GM21825 (cell line): Measurements from ENCODE around the gene IRF2BP1.
A peak's percentile ranks its signal among the peaks of the same experiment; 100 is the strongest.

Experiments used
- ATAC-seq: cut with Tn5 transposase; IDR thresholded peaks from one replicate; pipeline ENCODE4 v1.9.1; 2021; ENCODE audit warnings: mild to moderate bottlenecking, moderate library complexity; ENCODE audit not compliant: unreplicated experiment

IRF2BP1 gene

DNA sequence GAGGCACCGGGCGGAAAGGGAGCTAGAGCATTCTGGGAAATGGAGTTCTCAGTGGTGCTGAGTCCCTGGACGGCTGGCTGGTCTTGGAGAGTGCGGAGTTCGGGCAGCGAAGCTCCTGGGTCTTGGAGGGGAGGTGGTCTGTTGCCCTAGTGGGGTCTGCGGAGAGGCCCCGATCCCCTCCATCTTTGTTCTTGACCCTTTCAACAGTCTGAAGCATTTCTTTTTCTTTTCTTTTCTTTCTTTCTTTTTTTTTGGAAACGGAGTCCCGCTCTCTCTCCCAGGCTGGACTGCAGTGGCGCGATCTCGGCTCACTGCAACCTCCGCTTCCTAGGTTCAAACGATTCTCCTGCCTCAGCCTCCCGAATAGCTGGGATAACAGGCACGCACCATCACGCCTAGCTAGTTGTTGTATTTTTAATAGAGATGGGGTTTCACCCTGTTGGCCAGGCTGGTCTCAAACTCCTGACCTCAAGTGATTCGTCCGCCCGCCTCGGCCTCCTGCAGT, 22.6 kb downstream of the IRF2BP1 start:
- no peak for ATAC-seq

DNA sequence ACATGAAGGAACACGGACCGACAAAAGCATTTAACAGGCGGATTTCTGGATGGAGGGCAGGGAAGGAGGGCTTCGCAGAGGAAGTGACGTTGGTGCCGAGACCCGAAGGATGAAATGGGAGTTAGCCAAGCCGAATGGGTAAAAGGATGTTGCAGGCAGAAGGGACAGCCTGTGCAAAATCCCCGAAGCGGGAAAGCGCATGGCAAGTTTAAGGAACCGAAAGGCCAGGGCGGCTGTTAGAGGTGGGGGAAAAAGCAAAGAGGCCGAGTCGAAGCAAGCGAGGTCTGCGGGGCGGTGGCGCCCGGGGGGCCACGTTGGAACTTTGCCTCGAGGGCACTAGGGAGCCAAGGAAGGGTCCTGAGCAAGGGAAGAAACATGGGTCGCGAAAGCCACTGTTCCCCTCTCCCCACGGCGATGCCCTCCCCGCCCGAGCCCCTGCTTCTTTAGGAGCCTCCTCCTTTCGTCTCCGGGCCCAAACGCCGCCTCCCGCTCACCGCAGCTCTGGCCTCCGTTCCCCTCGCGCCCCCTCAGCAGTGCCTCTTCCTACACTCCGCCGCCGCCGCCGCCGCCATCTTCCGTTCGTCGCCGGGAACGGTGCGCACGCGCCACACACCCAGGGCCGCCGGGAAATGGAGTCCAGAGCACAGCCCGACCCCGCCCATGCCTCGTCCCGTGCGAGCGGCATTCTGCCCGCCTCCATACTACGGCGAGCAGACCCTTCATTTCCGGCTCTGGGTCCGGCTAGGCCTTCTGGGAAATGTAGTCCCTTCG, 23.2 kb downstream of the IRF2BP1 start, which contains the start of gene SYMPK:
SYMPK (minus strand) TSS at position 584 of the 771 bp plus-strand sequence. CDS start 8,652 bp downstream, outside the sequence.
- ATAC-seq = peak; percentile 80

DNA sequence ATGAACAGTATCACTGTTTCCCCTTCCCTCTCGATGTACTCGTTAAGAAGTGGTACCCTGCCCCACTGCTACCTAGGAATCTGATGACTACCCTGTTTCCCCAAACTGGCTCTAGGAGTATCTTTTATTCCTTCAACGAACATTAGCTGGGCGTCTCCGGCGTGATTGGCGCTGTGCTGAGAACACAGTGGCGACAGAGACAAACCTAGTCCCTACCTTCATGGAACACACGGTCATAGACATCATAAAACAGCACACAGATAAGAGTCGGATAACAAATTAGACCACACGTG, 23.7 kb downstream of the IRF2BP1 start:
- no peak for ATAC-seq

DNA sequence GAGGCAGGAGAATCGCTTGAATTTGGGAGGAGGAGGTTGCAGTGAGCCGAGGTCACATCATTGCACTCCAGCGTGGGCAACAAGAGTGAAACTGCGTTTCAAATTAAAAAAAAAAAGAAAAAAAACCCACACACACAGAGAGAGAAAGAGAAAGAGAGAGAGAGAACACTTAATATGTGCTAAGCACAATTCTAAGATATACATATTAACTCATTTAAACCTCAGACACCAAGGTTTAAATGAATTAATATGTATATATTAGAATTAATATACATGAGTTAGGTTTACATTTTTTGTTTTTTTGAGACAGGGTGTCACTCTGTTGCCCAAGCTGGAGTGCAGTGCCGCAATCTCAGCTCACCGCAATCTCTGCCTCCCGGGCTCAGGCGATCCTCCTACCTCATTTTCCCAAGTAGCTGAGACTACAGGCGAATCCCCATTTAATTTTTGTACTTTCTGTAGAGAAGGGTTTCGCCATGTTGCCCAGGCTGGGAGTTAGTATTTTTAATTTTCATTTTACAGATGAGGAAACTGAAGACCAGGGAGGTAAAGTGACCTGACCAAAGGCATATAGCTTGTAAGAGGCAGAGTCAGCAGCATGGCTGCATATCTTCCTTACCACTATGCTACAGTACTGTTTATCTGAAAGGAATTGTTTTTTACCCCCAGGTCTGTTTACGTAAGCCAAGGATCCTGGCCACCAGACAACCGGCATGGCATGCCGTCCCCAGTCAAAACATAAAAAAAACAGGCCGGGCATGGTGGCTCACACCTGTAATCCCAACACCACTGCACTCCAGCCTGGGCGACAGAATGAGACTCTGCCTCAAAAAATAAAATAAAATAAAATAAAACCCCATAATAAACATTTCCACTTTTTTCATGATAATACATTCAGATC, 25.3 kb downstream of the IRF2BP1 start:
- no peak for ATAC-seq

DNA sequence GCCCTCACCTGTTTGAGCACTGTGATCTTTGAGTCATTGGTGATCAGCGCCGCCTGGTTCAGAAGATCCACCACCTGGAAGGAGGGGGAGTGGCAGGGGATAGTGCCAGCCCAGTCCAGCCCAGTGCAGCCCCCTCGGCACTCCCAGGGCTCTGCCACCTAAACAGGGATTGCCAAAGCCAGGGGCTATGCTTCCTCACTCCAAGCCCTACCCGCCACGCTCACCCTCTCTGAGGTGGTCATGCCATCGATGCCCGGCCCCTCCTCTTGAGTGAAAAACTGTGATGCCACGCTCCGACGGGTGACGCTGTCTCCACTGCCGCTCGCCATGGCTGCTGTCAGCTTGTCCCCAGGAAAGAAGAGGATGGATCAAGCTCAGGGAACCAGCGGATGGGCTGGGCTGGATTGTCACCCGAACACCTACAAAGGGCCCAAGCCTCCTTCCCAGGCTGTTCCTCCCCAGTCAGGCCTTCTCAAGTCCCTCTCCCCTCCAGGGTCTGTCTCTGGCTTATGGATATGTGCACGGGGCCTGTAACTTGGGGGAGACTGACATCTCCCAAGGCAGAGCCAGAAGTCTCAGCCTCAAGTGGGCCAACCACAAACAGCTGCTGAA, 31.7 kb downstream of the IRF2BP1 start:
- no peak for ATAC-seq

DNA sequence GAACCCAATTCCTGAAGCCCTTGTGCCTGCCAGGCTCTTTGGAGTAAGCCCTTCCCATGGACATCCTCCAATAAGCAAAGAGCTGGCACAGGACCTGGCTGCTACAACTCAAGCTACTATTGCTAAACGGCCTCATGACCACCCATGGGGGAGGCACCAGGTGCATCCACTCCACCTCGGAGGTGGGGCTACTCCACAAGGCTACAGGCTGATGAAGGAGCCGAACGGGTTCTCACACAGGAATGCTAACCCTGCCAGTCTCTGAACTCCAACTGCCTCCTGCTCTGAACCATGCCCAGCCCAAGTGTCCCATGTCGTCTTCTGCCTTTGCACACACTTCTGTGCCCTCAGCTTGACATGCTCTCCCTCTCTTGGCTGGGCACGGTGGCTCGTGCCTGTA, 33.0 kb downstream of the IRF2BP1 start:
- no peak for ATAC-seq

DNA sequence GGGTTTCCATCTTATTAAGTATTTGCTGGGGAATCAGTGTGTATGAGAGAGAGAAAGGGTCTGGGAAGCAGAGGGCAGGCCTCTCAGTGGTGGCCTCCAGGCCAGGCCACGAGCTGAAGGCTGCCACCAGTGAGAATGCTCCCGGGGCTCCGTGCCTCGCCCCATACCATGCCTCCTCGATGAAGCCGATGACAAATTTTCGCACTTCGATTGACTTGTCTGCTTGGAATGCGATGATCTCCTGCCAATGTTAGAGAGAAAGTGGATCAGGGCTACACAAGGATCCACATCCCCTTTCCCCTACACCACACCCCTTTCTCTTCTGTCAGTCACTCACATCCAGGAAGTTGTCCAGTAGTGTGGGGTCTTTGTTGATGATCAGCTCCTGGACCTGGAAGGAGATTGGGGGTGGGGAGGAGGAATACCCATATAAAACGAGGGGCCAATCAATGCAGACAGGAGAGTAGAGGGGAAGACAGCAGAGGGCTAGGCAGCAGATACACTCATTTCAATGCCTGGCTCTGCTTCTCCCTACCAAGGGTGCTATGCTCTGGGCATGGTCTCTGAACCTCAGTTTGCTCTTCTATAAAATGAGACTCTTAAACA, 33.7 kb downstream of the IRF2BP1 start:
- no peak for ATAC-seq

DNA sequence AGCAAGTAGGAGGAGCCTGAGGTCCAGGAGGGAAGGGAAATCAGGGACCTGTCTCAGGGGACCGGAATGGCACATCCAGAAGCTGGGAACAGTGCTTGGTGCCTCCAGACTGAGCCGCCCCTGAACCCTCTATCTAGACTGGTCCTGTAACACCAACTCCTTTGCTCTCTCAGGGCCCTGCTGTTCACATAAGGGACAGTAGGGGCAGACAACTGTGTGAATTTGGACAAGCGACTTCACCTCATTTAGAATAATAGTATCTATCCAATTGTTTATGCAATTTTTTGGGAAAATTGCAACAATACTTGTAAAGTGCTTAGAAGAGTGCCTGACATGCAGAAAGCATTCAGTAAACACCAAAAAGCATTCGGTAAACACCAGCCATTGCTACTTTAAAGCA, 37.0 kb downstream of the IRF2BP1 start:
- no peak for ATAC-seq

DNA sequence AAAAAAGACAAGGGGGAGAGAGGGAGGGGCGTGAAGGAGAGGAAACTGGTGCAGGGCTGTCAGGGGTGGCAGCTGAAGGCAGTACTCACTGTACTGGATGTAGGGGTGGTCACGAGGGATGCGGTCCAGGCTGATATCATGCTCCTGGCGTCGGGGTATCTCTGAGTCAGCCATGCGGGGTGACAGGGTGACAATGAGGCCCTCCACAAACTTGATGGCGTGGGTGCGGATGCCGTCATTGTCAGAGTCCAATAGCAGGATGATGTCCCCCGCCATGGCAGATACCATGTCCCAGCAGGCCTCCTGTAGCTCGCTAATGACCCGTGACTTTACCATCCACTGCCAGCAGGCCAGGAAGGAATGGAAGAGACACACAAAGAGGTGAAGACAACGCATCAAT, 38.3 kb downstream of the IRF2BP1 start:
- no peak for ATAC-seq

DNA sequence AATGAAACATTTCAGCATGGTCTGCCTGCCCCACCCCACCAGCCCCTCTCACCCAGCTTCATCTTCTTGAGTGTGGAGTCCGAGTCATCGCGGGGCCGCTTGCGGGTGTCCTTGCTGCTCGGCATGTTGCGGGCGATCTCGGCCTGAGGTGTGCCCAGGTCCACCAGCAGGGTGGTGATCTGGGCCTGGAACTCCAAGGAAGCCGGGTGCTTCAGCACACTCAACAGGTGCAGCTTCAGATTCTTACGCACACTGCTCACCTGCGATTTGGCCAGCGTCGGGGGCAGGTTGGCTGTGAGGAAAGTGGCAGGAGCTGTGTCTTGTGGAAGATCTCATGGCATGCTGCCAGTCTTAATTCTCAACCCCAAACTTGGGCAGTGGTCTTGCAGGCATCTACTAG, 43.7 kb downstream of the IRF2BP1 start:
- no peak for ATAC-seq

DNA sequence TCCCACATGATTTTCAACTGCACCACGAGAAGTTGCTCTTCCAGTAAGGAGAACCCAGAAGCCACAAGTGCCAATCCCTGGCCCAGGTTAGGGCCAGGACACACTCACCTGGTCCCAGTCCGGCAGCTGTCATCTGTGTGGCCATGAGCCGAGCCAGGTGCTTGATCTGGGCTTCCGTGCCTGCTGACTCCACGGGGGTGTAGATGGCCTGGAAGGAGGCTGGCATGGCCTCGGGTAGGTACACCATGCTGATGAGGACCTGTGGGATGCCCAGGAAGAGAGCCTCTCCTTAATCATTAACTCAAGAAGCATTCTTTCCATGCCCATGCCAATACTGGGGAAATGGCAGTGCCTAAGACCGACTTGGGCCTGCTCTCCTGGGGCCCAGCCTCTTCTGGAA, 51.0 kb downstream of the IRF2BP1 start:
- no peak for ATAC-seq
